ENCODE data around the gene DLK1.

- no peak for TF ChIP-seq CTCF (IDR thresholded peaks at IDR 0.05; ENCODE audit: poor library complexity)
- no peak for TF ChIP-seq EZH2phosphoT487 (IDR thresholded peaks at IDR 0.05; ENCODE audit: low read depth, severe bottlenecking, unreplicated experiment)
- no peak for TF ChIP-seq EZH2 (IDR thresholded peaks at IDR 0.05; ENCODE audit: borderline replicate concordance)
Observed at GRCh38 chr14:100770046-100770445, 43.4 kb downstream of the DLK1 start.

Data from hepatocyte (in vitro differentiated cells).